GM21381 (cell line): Measurements from ENCODE around the gene FBXO48.
"Not testable (repeated sequence)": the region's sequence is repeated elsewhere in the genome, so short reads cannot be mapped to it uniquely, and the experiment has no call there.

ENCODE experiments used
- ATAC-seq: cut with Tn5 transposase; IDR thresholded peaks from one replicate; pipeline ENCODE4 v1.9.1; 2021; ENCODE audit warnings: mild to moderate bottlenecking, moderate library complexity; ENCODE audit not compliant: unreplicated experiment

The FBXO48 gene

DNA sequence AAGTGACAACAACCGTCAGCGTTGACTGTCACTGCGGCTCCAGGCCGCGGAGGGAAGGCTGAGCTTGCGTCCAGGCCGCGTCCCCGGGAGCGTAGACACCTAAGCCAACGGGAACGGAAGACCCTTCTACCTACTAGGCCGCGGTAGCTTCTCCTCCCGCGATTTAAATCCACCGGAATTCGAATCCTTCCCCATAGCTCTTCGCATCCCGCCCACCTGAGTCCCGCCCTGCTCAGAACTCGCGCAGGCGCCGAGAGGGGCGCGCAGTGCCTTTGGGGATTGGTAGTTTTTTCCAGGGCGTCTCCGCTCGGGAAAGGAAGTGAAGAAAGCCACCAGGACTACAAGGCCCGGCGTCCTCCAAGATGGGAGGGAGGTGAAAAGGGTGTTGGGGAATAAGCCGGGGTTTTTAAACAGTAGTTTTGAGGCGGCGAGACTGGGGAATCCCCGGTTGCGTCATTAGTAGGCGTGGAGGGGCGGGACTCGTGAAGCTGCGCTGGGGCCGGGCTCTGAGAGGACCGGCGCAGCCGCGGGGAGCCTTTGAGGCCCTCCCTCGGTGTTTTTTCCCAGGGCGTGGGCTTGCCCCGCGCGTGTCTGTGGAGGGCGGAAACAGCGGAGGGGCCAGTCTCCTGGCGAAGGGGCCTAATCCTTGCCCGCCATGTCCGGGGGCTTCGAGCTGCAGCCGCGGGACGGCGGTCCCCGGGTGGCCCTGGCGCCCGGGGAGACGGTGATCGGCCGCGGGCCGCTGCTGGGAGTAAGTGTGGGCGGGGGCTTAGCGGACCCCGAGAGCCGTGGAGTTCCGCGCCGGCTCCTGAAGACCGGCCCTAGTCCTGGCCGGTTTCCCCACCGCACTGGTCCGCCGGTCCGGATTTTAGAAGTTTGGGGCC lies at the start of gene FBXO48, which contains the start of gene APLF:
TSS of gene FBXO48 (minus strand) at position 218 of the 884 bp plus-strand sequence. CDS start 2,149 bp downstream, outside the sequence.
TSS of gene APLF (plus strand) at position 509 of the 884 bp plus-strand sequence. CDS start at position 656, 147 bp downstream.
- ATAC-seq: peak; percentile 94

DNA sequence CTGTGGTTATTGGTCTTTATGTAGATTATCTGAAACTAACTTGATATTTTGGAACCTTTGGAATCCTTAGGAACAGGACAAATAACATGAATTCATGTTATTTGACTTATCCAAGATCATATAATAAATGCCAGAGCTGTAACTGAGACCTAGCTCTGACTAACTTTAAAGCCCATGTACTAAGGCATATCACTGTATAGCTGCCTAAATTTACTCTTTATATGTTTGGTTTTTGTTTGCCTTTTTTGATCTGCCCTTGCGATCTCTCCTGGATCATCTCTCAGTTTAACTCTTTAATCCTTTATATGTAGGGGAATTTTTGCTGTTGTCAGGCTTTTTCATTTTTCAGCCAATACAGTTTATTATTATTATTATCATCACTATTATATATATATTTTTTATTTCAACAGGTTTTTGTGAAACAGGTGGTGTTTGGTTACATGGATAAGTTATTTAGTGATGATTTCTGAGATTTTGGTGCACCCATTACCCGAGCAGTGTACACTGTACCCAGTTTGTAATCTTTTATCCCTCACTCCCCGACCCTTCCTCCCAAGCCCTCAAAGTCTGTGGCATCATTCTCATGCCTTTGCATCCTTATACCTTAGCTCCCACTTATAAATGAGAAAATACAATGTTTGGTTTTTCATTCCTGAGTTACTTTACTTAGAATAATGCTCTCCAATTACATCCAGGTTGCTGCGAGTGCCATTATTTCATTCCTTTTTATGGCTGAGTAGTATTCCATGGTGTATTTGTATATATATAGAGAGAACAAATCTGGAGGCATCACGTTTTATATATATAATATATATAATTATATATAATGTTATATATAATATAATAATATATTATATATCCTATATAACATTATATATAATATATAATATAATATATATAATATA lies 49.2 kb upstream of the FBXO48 start:
- ATAC-seq: no peak

DNA sequence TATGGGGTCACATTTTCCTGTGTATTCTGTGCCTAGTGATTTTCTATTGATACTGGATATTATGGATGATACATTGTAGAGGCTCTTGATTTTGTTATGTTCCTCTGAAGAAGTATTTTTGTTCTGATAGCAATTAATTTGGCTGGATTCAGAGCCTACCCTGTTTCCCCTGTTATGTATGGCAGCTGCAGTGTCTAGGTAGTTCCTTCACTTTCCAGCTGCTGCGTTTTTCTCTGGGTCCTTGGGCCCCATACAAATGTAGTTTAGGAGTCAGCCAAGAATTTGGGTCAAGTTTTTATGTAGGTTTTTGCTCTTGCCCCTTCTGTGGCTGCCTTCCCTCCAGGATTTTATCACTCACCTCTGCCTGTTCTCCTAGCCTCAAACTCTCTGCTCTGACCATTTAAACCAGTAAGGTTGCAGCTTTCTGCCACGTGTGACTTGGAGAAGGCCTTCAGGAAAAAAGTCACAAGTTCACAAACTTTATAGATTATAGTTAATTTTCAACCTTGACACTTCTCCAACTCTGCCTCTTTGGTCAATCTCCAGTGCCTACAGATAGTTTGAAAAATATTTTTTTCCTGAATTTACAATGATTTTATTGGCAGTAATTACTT lies 47.3 kb upstream of the FBXO48 start:
- no peak for ATAC-seq

- ATAC-seq: no peak
Observed at GRCh38 chr2:68512966-68513365, 45.9 kb upstream of the FBXO48 start.

DNA sequence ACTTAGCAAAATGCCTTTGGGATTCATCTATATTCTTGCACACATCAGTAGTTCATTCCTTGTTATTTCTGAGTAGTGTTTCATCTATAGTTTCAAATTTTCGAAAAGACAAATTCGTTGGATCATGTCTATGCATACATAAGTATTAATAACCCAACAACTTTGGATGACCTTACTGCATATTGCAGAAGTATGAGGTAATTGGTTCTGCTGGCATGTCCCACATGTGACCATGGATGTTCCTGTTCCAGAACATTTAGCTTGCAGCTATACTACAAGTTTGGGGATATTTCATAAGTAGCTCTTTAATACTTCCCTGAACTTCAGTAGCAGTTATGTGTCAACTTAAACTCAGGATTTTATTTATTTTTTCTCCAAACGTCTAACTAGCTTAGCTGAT lies 45.2 kb upstream of the FBXO48 start:
- no peak for ATAC-seq

DNA sequence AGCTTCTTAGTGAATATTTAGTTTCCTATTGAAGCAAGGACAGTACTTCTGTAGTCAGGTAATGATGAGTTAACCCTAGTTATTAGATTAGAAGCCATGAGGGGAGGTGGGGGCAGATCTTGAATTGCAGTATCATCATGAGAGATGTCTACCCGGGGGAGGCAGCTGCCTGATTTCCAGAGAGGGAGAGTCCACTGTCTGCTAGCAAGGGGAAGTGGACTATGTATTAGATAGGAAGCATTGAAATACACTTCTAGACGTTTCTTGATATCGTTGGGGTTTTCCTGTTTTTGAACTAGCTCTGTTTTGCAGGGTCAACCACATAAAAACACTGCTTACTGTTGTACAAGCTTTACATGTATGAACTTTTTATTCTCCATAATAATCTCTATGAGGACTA lies 39.1 kb upstream of the FBXO48 start:
- ATAC-seq: no peak

- no peak for ATAC-seq
Observed at GRCh38 chr2:68505603-68506159, 38.6 kb upstream of the FBXO48 start.

GRCh38 chr2:68501768-68502167 lies 34.7 kb upstream of the FBXO48 start:
- ATAC-seq: no peak

GRCh38 chr2:68500649-68501048 lies 33.6 kb upstream of the FBXO48 start:
- ATAC-seq: no peak

DNA sequence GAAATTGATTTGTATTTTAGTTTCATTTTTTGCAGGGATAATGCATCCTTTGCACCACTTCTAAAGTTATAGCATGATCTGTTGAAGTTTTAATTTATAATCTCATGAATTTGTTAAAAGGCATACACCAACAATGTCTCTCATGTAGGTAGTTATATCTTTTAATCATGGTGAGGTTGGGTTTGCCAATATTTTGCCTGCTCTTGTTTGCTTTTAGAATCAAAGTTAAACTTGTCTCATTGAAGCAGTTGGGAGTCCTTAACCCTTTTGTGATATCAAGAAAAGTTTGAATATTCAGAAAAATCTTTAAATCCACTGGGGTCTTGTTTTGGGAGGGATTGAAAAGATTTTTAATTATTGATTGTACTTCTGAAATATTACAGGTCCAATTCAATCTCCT lies 32.0 kb upstream of the FBXO48 start:
- ATAC-seq: no peak

DNA sequence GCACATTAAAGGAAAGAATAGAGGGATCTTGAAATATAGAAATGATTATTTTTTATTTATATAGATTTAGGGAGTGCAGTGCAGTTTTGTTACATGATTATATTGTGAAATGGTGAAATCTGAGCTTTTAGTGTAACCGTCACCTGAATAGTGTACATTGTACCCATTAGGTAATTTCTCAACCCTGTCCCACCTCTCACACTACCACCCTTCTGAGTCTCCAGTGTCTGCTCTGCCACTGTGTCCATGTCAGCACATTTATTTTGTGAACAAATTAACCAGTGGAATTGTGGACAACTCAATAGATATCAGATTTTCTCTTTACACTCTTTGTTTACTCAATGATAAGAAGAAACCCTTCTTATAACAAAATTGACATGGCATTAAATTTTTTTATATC lies 24.5 kb upstream of the FBXO48 start:
- no peak for ATAC-seq

- no peak for ATAC-seq
Observed at GRCh38 chr2:68489282-68489681, 22.2 kb upstream of the FBXO48 start.

- ATAC-seq: not testable (repeated sequence)
Observed at GRCh38 chr2:68488605-68489004, 21.5 kb upstream of the FBXO48 start.

DNA sequence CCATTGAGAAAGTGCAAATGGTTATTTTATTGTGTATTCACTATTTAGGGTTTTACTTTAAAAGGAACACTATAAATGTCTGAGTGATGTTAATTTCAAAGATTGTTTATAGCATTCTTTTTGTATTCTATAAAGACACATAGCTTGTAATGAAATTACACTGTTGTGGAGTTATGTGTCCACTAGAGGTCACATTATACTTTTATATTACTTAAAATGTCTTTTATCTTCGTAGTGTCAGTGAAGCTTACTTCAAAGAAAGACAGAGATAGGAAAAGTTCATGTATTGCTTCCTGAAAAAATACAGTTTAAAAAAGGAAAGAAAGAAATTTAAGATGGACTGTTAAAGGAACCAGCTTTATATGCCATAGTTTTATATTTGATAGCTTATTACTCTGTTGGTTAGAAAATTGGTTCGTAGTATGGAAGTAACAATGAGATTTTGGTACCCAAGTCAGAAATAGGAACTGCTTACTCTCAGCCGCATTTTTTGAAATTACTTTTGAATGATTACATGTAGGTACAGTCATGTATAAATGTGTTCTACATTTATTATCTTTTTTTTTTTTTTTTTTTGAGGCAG lies 20.8 kb upstream of the FBXO48 start:
- ATAC-seq: no peak

- ATAC-seq: no peak
Observed at GRCh38 chr2:68483011-68483410, 15.9 kb upstream of the FBXO48 start.

DNA sequence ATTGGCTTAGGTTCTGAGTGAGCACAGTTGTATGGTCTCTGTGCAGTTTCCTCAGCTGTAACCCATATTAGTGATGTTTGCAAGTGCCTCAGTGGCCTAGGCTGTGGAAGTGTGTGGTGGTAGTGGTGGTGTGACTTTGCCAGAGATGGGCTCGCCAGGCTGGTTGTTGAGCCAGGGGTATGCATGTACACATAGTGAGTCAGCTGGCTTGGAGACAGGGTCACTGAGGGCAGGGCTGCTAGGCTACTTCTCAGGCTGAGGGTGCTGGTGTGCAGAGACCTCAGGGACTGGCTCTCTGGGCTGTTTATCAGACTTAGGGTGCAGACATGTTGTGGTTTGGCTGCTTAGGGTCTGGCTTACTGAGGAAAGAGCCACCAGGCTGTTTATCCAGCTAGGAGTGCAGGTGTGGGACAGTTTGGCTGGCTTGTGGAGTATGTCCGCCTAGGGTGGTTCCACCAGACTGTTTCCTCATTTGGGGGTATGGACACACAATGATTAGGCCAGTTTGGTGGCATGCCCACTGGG lies 15.3 kb upstream of the FBXO48 start:
- no peak for ATAC-seq

- ATAC-seq: no peak
Observed at GRCh38 chr2:68478688-68479087, 11.6 kb upstream of the FBXO48 start.

DNA sequence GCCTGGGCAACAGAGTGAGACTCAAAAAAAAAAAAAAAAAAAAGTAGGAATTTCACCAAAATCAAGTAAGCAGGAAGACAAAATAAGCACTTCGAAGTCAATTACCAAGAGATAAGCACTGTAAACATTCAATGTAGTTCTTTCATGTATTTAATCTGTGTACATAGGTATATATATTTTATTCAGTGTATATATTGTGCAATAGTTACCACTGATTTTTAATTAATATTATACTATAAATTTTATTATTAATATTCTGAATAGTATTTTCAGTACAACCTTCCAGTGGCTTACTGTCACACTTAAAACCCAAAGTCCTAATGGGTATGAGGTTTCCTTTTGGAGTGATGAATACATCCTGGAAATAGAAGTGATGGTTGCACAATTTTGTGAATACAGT lies 9.4 kb upstream of the FBXO48 start:
- ATAC-seq: no peak

- no peak for ATAC-seq
Observed at GRCh38 chr2:68475576-68475975, 8.5 kb upstream of the FBXO48 start.

DNA sequence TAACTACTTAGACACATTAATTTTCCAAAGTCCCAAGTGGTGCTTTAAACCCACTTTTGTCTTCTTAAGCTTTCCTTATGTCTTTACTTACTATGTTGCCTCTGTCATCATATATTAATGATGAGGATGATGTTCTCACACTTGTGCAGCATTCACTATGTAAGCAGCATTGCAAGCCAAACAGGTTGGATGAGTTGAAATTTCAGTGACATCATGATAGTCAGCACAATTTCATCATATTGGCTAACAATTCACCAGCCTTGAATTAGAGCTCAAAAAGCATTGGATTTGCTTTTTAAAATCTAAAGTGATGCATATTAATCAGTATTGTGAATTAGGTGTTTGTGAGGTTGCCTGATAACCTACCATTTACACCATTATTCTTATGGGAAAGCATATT lies 8.0 kb upstream of the FBXO48 start:
- ATAC-seq: no peak
